Transverse colon (tissue), 4 donors: ENCODE measurements around the gene HTD2. TPM values are rescaled to one million over a fixed set of nuclear protein-coding genes. Genes with fewer than 3 reads are reported as not detected.

Experiments
- DNase-seq: peaks from one replicate; pipeline ENCODE4 v3.0.0-alpha.2; 2019
- H3K27ac ChIP-seq, 4 donors: fragments of 200-600 bp; sonication (generic); 2 replicates each; pipeline ENCODE4 v1.5.1; 2016 to 2018; ENCODE audit warnings: inconsistent platforms in 4 of 4
- H3K27me3 ChIP-seq: fragments of 200-600 bp; sonication (generic); 2 replicates; pipeline ENCODE4 v1.5.1; 2017; ENCODE audit warnings: inconsistent platforms
- H3K36me3 ChIP-seq, 4 donors: fragments of 200-600 bp; sonication (generic); 2 replicates each; pipeline ENCODE4 v1.5.1; 2017 to 2019; ENCODE audit warnings: inconsistent platforms in 4 of 4
- H3K4me1 ChIP-seq, 4 donors: fragments of 200-600 bp; sonication (generic); 2 replicates each; pipeline ENCODE4 v1.5.1; 2017 to 2020; ENCODE audit warnings: inconsistent platforms in 4 of 4
- H3K4me3 ChIP-seq, 4 donors: fragments of 200-600 bp; sonication (generic); 1 replicate in 1 of 4; 2 replicates in 3 of 4; pipeline versions ENCODE4 v1.5.1 to v1.6.1; 2017 to 2019; ENCODE audit warnings: inconsistent platforms in 4 of 4
- H3K9me3 ChIP-seq, 2 donors: fragments of 200-600 bp; sonication (generic); 2 replicates each; pipeline ENCODE4 v1.5.1; 2017 to 2019; ENCODE audit warnings: inconsistent platforms in 2 of 2
- EP300 ChIP-seq: sonication (generic); formaldehyde crosslinking; IDR thresholded peaks from one replicate; pipeline ENCODE4 v1.6.1; 2017; ENCODE audit warnings: antibody characterized with exemption, low read depth
- POLR2A ChIP-seq: fragments of 450-650 bp; IDR thresholded peaks from one replicate; pipeline ENCODE4 v1.6.1; 2016; ENCODE audit warnings: antibody characterized with exemption, mild to moderate bottlenecking, moderate library complexity
- POLR2AphosphoS5 ChIP-seq, 3 donors: sonication (generic); formaldehyde crosslinking; IDR thresholded peaks; one replicate each; pipeline ENCODE4 v1.6.1; 2016; ENCODE audit warnings: antibody characterized with exemption in 3 of 3
- WGBS, 2 donors: methylation state at CpG; one replicate each; pipeline ENCODE4 v1.1.5; 2018; ENCODE audit warnings: low coverage in 1 of 2; 5-methylcytosine and 5-hydroxymethylcytosine counted together
- in situ Hi-C, 4 donors: fragments of 200-750 bp; cut with MboI; loops; one replicate each; pipeline versions ENCODE4 v1.15.0 to v1.15.1; 2017; ENCODE audit warnings: low sequenced_read_pairs in 3 of 4, low pct_ligation_motif_present in 1 of 4, low pct_unique_long_range_greater_than_20kb in 1 of 4
- intact Hi-C: fragments of 100-400 bp; cut with DNase I; formaldehyde crosslinking; loops from one replicate; pipeline ENCODE4 v1.15.1; 2023; ENCODE audit warnings: low total_unique reads
- total RNA-seq, 4 donors: library from RNA; depleted of rRNA; stranded (reverse); fragments of >200 nt; gene quantifications; one replicate each; pipeline ENCODE4 v1.1.0, GENCODE V29; 2016
- TF ChIP-seq, protein P1 (sequence below), 5 experiments: fragments of 200-600 bp in 3 of 5; fragments of 450-650 bp in 2 of 5; sonication (generic) in 3 of 5; IDR thresholded peaks; 1 replicate in 2 of 5; 2 replicates in 3 of 5; pipeline ENCODE4 v1.5.1; 2016 to 2017; ENCODE audit warnings: antibody characterized with exemption in 5 of 5, inconsistent platforms in 3 of 5, mild to moderate bottlenecking in 2 of 5, moderate library complexity in 1 of 5

Gene HTD2
- total RNA-seq, 4 donors from 2014 or later: 11.1 to 16.9 (median 16.7) TPM; not detected in 1

DNA sequence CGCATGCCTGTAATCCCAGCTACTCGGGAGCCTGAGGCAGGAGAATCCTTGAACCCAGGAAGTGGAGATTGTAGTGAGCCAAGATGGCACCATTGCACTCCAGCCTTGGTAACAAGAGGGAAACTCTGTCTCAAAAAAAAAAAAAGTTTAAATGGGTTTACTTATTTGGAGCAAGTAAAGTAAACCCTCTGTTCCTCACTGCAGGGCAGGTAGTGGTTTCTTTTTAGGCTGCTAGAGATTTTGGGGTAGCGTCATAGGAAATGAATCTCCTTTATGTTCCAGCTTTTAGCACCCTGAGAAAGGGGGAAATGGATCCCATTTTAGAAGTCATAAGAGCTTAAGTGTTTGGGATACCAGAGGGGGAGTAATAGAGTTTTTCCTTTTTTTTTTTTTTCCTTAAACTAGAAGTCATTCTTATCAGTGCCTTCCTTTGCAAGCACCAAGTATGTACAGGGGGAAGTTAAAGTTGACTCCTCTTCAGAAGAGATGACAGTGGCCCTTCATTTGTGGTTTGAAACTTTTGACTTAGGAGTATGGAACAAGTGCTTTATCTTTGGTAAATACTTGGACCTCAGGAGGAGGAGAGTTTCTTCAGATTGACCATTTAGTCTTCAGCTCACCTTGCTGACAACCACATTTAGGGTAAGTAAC, 34.4 kb downstream of the HTD2 start:
- H3K27me3 ChIP-seq: no peaks in the 10 kb centered on the region
- peaks cover 0 to 25% (median 5%) of the 10 kb centered on the region in 4 donors for H3K4me1 ChIP-seq
- 75 to 91% methylated on average over 2 to 3 of the region's 3 CpGs for WGBS, 2 donors
- no peaks in the 10 kb centered on the region for H3K9me3 ChIP-seq
- in situ Hi-C loops (no loop called here), intact Hi-C loops (no loop called here)
- TF ChIP-seq, protein P1, sequence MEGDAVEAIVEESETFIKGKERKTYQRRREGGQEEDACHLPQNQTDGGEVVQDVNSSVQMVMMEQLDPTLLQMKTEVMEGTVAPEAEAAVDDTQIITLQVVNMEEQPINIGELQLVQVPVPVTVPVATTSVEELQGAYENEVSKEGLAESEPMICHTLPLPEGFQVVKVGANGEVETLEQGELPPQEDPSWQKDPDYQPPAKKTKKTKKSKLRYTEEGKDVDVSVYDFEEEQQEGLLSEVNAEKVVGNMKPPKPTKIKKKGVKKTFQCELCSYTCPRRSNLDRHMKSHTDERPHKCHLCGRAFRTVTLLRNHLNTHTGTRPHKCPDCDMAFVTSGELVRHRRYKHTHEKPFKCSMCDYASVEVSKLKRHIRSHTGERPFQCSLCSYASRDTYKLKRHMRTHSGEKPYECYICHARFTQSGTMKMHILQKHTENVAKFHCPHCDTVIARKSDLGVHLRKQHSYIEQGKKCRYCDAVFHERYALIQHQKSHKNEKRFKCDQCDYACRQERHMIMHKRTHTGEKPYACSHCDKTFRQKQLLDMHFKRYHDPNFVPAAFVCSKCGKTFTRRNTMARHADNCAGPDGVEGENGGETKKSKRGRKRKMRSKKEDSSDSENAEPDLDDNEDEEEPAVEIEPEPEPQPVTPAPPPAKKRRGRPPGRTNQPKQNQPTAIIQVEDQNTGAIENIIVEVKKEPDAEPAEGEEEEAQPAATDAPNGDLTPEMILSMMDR (IDR thresholded peaks at IDR 0.05): no peak
- no peak for TF ChIP-seq EP300
- TF ChIP-seq POLR2A: no peak
- no peak for TF ChIP-seq POLR2AphosphoS5 (IDR thresholded peaks at IDR 0.05)
- H3K36me3 ChIP-seq: no peaks in the 10 kb centered on the region
- no peak overlapping the region for H3K4me3 ChIP-seq
- no peak overlapping the region for H3K27ac ChIP-seq
- DNase-seq: no peak

DNA sequence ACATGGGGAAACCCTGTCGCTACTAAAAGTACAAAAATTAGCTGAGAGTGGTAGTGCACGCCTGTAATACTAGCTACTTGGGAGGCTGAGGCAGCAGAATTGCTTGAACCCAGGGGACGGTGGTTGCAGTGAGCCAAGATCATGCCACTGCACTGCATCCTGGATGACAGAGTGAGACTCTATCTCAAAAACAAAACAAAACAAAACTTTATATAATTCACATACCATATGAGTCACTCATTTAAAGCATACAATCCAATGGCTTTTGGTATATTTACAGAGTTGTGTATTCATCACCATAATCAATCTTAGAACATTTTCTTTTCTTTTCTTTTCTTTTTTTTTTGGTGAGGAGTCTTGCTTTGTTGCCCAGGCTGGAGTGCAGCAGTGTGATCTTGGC, 35.1 kb downstream of the HTD2 start:
- intact Hi-C loops (no loop called here), in situ Hi-C loops (no loop called here)
- H3K4me1 ChIP-seq: peaks cover 0 to 20% (median 4%) of the 10 kb centered on the region in 4 donors
- no peaks in the 10 kb centered on the region for H3K27me3 ChIP-seq
- H3K27ac ChIP-seq: no peak overlapping the region
- 82% methylated on average over 3 of the region's 3 CpGs; no CpG with 5 or more reads in 1 of the 2 donors for WGBS, 2 donors
- no peak for DNase-seq
- H3K9me3 ChIP-seq: no peaks in the 10 kb centered on the region
- no peaks in the 10 kb centered on the region for H3K36me3 ChIP-seq
- no peak for TF ChIP-seq EP300
- H3K4me3 ChIP-seq: no peak overlapping the region

GRCh38 chr3:58342676-58343075, 36.4 kb downstream of the HTD2 start:
- no peaks in the 10 kb centered on the region for H3K9me3 ChIP-seq
- no peak overlapping the region for H3K4me3 ChIP-seq
- no peaks in the 10 kb centered on the region for H3K36me3 ChIP-seq
- no peak for DNase-seq
- intact Hi-C loops: no loop called here
- TF ChIP-seq, protein P1 (IDR thresholded peaks at IDR 0.05): no peak
- no peak for TF ChIP-seq POLR2AphosphoS5 (IDR thresholded peaks at IDR 0.05)
- TF ChIP-seq EP300: no peak
- no peak for TF ChIP-seq POLR2A
- 45 to 57% methylated on average over 5 of the region's 5 CpGs for WGBS, 2 donors
- peaks cover 0 to 14% (median 2%) of the 10 kb centered on the region in 4 donors for H3K4me1 ChIP-seq
- H3K27ac ChIP-seq: no peak overlapping the region
- H3K27me3 ChIP-seq: no peaks in the 10 kb centered on the region
- in situ Hi-C loops: no loop called here

DNA sequence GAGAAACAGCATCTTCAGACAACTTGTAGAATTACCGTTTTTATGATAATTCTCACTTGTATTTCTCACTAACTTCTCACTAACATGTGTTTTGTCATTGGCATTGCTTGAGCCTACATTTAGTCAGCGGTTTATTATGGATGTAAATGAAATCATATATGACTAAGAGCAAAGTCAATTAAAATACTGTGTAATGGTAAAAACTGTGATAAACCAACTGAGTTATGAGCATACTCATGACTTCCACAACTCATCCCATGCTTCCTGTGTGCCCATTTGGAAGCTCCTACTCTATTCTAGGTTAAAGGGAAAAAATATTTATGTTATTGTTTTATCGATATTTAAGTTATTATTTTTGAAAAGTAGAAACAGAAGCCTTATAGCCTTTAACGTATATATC, 39.1 kb downstream of the HTD2 start:
- H3K27me3 ChIP-seq: no peaks in the 10 kb centered on the region
- 90 to 98% methylated on average over 4 of the region's 4 CpGs for WGBS, 2 donors
- intact Hi-C loops (no loop called here), in situ Hi-C loops (no loop called here)
- DNase-seq: no peak
- H3K4me3 ChIP-seq: no peak overlapping the region
- H3K36me3 ChIP-seq: no peaks in the 10 kb centered on the region
- H3K4me1 ChIP-seq: peaks cover under 1 to 18% (median 13%) of the 10 kb centered on the region in 4 donors
- no peak overlapping the region for H3K27ac ChIP-seq
- no peaks in the 10 kb centered on the region for H3K9me3 ChIP-seq
- TF ChIP-seq EP300: no peak
- TF ChIP-seq POLR2A: no peak
- TF ChIP-seq, protein P1 (IDR thresholded peaks at IDR 0.05): no peak
- TF ChIP-seq POLR2AphosphoS5 (IDR thresholded peaks at IDR 0.05): no peak
